ENCODE results near the gene MTA1.

MTA1 gene

DNA sequence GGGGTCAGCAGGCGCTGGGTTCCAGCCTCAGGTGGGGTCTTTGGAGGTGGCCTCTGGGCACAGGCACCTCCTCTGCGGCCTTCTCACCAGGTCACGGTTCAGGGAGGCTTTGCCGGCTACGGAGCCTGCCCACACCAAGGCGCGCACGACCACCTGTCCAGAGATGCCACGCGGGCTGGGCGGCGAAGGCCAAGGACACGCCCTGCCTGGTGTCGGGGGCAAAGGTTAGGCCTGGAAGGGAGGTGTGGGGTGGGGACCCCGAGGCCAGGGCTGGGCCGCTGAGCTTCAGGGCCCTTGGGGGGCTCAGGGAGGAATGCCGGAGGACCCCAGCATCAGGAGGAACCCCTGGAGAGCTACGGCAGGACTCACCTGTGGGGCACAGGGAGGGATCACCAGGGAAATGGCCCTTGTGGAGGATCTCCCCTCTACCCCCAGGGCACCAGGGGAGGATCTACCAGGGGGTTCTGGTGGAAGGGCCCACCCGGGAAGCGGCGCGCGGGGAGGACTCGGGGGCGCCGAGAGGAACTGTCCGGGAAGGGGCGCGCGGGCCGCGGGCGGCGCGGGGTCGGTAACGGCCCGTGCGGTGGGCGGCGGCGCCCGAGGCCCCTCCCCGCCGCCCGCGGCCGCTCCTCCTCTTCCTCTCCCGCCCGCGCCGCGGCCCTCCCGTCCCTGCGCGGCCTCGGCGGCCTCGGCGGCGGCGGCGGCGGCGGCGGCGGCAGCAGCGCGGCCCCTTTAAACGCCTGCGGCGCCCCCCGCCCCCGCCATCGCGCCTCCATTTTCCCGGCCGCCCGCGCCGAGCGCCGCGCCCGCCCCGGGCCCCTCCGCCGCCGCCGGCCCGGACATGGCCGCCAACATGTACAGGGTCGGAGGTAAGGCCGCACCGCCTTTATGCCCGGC is at the start of gene MTA1:
Gene MTA1 (plus strand): TSS at position 633 of the 897 bp plus-strand sequence. CDS start 209 bp downstream, at position 842.
- DNase-seq (ENCODE audit: low spot score) = no peak

DNA sequence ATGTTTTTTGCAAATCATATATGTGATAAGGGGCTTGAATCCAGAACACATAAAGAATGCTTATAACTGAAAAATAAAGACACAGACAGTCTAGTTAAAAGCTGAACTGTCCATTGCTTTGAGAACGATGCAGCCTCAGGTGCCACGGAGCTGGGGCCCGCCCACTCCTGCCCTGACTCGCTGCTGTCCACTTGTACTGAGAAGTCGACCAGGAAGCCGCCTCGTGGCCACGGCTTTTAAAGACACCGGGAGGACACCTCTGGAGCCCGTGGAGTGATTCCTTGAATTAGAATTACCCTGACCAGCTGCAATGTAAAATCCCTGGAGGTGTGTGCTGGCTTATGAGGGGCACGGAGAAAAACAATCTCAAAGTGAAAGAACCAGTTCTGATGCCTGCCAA is 45.2 kb upstream of the MTA1 start:
- no peak for DNase-seq (ENCODE audit: low spot score)

DNA sequence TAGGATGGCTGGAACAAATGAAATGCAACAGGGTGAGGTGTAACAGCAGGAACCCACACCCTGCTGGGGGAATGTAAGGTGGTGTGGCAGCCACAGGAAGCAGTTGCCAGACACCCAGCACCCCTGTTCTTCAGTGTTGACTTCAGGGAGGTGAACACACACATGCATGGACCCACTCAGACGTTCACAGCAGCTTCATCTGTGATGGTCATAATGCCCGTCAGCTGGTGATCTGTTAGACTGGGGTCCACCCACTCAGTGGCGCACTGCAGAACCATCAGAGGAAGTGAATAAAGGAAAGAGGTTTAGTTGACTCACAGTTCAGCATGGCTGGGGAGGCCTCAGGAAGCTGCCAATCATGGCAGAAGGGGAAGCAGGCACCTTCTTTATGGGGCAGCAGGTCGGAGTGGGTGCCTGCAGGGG is 44.0 kb upstream of the MTA1 start:
- no peak for DNase-seq (ENCODE audit: low spot score)

DNA sequence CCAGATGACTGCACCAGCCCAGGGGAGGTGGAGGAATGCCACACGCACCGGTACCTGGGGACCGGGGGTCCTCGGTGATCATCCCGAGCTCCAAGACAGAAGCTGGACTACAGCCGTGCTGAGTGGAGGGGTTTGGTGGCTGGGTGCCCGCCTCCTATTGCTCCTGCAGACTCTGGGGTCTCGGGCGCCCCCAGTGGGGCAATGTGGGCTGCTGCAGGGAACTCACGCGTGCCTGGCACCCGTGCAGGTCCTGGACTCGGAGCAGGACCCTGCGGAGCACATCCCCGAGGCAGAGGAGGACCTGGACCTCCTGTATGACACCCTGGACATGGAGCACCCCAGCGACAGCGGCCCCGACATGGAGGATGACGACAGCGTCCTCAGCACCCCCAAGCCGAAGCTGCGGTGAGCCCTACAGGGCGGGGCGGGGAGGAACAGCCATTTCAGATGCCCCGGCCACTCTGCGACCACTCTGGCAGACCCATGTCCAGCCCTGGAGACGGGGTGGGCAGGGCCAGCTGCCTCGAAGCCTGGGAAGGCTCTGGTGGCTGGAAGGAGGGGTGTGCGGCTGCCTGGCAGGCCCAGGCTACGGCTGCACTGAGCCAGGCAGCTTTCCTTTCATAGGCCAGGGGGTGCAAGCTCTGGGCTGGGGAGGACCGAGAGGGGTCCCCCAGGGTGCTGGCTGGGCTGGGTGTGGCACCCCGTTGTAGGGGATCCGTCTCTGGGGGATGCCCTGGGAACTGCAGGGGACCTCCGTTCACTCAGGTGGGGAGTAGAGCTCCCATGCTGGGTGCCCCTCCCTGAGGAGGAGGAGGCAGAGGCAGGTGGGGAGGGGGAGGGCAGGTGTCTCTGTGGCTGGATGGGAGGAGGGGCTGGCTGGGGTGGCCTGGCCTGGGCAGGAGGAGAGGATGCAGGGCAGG is 42.8 kb upstream of the MTA1 start:
- DNase-seq (ENCODE audit: low spot score) = no peak

DNA sequence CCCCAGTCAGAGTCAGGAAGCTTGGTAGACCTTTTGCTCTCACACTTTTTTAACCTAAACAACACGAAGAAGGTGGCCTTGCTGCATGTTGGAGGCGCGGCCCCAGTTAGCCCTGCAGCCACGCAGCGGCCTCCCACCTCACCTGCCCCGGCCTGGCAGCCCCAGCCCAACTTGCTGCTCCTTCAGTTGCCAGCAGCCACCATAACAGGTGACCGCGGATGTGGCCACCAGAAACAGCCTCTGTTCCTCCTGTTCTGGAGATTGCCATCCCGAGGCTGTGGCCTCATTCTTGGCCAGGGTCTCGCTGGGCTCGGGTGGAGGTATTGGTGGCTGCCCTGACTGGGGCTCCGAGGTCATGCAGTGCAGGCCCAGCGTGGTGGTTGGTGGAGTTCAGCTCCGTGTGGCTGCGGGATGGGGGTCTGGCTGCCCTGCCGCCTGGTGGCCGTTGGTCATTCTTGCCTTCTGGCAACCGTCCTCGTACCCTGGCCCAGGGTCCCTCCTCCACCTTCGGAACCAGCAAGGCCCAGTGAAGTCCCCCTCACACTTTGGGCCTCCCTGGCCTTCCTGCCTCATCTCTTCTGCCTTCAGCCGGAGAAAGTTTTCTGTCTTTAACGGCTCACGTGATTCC is 42.0 kb upstream of the MTA1 start:
- no peak for DNase-seq (ENCODE audit: low spot score)

DNA sequence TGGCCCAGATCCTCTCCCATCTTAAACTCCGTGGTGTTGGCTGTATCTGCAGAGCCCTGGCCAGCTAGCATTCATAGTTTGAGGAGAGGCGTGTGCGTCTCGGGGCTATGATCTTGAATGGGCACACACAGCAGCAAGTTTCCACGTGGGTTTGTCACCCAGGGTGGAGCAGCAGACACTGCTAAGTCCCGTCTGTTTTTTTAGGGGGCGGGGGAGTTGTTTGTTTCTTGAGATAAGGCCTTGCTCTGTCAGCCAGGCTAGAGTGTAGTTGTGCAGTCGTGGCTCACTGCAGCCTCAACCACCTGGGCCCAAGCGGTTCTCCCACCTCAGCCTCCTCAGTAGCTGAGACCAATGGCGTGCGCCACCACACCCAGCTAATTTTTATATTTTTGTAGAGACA is 41.4 kb upstream of the MTA1 start:
- DNase-seq (ENCODE audit: low spot score) = no peak

DNA sequence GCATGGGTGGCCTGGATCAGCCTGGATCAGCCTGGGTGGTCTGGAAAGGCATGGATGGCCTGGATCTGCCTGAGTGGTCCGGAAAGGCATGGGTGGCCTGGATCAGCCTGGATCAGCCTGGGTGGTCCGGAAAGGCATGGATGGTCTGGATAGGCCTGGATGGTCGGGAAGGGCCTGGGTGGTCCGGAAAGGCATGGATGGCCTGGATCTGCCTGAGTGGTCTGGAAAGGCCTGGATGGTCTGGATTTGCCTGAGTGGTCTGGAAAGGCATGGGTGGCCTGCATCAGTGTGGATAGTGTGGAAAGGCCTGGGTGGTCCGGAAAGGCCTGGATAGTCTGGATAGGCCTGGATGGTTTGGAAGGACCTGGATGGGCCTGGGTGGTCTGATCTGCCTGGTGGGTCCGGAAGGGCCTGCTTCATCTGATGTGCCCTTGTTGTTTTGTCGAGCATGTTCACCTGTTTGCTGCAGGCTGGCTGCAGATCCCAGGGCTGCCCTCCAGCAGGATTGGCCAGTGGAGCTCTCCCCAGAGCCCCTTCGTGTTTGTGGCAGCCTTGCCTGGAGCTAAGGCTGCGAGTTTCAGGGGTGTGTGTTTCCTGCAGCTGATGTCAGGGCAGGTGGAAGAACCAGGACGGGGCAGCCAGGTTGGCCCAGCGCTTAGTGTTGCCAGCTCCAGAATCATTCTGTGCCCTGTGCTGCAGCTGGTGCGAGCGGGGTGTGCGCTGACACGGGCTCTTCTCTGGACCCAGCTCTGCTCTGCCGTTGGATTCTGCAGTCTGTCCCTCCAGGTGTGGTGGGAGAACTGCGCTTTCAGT is 40.5 kb upstream of the MTA1 start:
- DNase-seq (ENCODE audit: low spot score) = no peak

DNA sequence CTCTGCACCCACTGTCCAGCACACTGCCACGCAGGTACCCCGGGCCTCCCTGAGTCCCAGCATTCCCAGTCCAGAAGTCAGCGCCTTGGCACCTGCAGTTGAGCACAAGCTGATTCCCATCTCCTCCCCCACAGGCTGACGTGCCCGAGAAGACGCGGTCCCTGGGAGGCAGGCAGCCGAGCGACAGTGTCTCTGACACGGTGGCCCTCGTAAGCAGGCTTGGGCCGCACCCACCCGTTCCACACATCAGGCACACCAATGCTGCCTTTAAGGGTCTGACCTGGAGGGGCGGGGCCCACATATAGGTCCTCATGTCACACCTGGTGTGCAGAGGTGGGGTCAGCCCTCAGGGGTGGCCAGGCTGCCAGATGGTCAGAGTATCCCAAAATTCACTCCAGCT is 39.7 kb upstream of the MTA1 start:
- DNase-seq (ENCODE audit: low spot score) = no peak

DNA sequence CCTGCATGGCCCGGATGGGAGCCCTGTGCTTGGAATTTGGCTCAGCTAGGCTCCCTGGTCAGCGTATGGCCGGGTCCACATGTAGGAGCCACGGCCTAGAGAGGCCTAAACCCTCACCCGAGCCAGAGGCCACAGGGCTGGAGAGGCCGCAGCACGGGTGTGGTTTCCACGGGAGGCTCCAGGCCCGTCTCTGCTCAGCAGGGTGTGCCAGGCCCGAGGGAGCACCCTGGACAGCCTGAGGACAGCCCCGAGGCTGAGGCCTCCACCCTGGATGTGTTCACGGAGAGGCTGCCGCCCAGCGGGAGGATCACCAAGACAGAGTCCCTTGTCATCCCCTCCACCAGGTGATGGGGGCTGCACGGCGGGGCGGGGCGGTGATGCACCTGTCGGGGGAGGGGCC is 38.9 kb upstream of the MTA1 start:
- no peak for DNase-seq (ENCODE audit: low spot score)

DNA sequence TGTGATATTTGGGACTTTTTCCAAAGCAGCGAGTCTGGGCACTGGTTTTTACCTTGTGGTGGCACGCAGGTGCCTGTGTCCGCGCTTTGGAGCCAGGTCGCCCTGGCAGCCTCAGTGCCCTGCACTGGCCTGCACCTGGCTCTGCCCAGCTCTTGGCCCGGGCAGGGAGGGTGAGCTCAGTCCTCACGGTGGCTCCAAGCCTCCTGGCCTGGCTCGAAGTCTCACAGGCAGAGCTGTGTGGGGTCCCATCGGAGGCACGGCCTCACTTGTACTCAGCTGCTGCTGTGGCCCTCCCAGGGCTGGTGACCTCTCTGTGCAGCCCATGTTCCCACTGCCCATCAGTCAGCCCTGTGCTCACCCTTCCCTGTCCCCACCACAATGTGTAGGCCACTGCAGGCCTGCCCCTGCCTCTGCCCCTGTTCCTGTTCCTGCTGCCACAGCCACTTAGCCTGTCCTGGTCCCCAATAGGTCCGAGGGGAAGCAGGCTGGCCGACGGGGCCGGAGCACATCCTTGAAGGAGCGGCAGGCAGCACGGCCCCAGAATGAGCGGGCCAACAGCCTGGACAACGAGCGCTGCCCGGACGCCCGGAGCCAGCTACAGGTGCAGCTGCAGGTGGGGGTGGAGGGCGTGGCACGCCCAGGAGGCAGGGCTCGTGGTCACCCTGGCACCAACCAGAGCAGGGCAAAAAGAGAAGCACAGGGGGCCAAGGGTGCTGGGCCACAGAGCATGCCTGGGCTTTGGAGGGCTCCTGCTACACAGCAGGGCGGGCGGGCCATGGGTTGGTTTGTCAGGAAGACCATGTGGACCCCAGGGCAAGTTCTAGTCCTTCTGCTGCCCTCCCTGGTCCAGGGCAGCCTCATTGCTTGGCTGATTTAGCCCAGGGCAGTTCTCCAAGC is 37.9 kb upstream of the MTA1 start:
- DNase-seq (ENCODE audit: low spot score) = no peak

DNA sequence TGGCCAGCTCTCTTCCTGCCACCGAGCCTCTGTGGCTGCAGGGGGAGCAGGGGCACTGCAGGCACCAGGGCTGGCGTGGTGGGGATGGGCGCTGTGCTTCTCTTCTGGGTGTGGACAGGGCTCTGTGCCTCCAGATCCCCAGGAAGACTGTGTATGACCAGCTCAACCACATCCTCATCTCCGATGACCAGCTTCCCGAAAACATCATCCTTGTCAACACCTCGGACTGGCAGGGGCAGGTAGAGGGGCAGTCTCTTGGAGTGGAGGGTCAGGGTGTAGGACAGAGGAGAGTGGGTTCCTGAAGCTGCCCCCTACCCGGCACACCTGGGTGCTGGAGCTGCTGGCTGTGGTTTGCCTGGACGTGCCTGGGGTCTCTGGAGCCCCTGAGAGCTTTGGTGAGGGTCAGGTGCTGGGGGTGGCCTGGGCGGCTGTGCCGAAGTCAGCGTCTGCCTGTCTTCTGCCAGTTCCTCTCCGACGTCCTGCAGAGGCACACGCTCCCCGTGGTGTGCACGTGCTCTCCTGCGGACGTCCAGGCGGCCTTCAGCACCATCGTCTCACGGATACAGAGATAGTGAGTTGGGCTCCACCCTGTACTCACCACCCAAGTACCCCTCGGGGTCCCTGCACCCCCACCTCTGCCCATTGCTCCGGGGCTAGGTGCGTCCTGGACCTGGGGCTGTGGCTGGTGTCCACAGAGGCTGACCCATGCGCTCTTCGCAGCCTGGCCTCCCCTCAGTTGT is 37.1 kb upstream of the MTA1 start:
- DNase-seq (ENCODE audit: low spot score) = no peak

DNA sequence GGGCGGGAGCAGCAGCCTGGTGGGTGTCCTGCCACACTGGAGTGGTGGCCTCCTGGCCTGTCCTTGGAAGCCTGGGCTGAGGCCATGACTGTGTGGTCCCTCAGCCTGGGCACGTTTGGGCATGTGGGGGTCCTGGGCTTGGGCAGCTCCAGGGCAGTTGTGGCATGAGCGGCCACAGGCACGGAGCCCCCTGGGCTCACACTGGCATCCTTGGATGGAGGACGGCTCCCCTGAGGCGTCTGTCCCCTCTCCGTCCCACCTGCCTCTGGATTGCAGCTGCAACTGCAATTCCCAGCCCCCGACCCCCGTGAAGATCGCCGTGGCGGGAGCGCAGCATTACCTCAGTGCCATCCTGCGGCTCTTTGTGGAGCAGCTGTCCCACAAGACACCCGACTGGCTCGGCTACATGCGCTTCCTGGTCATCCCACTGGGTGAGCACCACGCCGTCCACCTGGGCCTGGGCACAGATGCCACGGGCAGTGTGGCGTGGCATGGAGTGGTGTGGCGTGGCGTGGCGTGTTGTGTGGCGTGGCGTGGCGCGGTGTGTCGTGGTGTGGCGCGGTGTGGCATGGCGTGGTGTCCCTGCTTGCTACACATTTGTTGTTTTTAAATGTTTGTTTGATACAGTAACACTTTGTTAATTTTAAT is 36.4 kb upstream of the MTA1 start:
- no peak for DNase-seq (ENCODE audit: low spot score)

DNA sequence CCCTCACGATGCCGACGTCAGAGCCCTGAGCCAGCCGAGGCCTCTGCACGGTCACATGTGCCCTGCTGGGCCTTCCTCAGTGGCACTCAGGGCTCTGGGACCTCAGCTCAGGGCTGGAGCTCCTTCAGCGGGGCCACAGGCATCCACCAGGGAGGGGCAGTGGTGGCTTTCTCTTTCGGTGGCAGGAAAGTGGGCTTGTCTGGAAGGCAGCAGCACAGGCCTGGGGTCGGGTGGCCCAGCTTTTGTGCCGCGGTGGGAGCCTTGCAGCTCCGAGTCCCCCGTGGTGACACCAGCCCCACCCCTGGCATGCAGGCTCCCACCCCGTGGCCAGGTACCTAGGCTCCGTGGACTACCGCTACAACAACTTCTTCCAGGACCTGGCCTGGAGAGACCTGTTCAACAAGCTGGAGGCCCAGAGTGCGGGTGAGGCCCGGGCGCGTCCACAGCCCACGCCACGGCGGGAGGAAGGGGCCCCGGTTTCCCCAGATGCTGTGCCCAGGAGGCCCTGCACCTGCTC is 35.5 kb upstream of the MTA1 start:
- DNase-seq (ENCODE audit: low spot score) = no peak

DNA sequence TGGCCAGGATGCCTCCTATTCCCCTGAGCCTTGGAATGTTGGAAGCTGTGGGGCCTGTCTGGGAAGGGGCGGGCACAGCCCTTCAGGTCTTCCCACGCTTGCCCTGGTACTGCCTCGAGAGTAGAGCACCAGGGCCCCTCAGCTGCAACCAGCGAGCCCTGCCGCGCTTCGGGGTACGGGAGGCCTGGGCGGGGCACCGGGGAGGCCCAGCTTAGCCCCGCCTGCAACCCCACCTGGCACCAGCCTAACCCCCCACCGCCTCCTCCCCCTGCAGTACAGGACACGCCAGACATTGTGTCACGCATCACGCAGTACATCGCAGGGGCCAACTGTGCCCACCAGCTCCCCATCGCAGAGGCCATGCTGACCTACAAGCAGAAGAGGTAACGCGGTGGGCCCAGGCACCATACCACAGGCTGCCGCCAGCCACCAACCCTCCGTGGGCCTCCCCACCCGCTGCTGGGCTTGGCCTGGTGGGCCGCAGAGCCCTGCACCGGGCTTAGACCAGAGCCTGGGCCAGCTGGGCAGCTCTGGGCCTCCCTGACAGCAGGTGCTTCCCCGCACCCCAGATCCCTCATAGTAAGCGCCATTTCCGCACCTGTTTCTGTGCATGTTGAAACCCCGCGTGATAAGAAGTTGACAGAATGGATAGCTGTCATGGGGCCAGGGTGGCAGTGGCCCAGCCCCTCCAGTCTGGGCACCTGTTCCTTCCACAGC is 34.9 kb upstream of the MTA1 start:
- no peak for DNase-seq (ENCODE audit: low spot score)

DNA sequence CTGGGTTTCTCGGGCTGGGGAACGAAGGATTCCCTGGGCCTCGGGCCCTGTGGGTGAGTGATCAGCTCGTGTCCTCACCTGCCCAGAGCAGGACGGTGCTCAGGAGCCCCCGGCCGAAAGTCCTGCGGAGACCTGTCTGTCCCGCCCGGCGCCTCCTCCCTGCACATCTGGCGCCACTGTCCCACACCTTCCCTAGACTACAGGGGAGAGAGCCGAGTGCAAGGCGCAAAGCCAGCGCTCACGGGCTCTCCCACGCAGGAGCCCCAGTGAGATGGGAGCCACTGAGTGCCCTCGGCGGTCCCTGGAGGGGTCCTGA is 34.3 kb upstream of the MTA1 start:
- no peak for DNase-seq (ENCODE audit: low spot score)

DNA sequence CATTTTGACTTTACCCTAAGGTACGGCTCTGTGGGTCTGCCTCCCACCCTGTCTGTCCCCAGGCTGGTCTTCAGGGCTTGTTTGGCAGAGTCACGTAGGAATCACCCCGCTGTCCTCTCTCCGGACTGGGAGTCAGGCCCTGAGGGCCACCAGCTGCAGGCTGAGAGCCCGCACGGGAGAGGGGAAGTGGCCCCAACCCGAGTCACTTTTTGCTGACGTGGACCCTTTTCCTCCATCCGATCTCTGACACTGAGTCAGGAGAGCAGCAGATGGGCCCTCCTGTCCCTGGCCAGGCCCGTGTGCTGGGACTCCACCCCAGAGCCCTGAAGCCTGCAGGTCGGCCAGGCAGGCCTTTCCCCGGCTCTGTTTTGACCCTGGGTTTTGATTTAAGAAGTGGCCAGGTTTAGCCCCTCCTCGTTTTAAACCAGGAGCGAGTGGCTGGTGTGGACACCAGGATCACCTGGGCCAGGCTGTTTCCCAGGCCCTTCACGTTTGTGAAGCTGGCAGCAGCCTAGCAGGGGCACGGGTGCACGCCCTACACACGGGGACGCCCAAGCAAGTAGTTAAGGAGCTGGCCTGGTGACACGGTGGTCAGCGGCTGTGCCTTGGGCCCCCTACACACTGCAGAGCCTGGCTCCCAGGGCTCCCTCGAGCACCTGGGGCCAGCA is 33.8 kb upstream of the MTA1 start:
- DNase-seq (ENCODE audit: low spot score) = no peak

DNA sequence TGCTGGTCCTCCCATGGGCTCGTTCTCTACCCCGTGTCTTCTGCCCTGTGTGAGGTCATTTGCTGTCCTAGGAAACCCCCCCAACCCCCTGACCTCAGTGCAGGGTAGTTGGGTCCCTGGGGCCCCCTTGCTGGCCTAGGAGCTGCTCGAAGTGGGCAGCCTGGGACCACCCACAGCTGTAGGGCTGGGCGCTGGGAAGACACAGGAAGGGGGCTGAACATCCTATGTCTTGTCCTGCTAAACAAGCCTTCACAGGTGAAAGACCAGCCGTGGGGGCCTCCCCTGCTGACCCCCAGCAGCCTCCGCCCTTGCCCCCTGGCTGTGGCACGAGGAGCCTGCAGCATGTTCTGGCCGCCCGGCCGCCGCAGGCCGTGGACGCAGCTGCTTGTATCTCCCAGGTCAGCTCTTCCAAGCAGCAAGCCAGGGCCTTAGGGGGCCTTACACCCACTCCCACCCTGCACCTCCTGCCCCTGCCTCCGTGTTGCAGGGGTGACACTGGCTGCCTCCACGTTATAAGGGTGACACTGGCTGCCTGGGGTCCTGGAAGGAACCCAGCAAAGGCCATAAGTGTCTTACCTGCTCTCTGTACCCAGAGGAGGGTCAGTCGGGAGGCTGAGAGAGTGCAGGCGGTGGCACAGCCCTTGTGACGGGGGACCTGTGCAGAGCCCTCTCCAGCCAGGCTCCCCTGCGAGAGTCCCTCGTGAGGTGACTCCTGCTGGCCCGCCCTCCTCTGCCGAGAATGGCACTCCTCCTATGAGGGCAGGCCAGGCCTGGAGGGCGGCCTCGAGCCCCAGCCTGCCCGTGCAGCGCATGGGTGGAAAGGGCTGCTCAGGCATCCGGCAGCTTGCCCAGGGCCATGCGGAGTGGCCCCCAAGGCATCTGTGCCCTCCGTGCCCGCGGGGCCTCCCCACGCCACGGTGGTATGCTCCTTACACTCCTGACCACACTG is 32.8 kb upstream of the MTA1 start:
- no peak for DNase-seq (ENCODE audit: low spot score)
